Daoy (cell line): ENCODE results near the gene PAN3. TPM values are rescaled to one million over a fixed set of nuclear protein-coding genes. Genes with fewer than 3 reads are reported as not detected.
"Not testable (repeated sequence)": the region's sequence is repeated elsewhere in the genome, so short reads cannot be mapped to it uniquely, and the experiment has no call there.

Experiments used
- DNase-seq: peaks from one replicate; pipeline ENCODE4 v3.0.0-alpha.2; 2015; ENCODE audit warnings: low read depth
- total RNA-seq: library from RNA; depleted of rRNA; stranded (reverse); fragments of >200 nt; shearing (Covaris generic); gene quantifications from 2 replicates; pipeline ENCODE4 v1.2.3, GENCODE V29; 2014; rRNA removed

PAN3 gene, protein sequence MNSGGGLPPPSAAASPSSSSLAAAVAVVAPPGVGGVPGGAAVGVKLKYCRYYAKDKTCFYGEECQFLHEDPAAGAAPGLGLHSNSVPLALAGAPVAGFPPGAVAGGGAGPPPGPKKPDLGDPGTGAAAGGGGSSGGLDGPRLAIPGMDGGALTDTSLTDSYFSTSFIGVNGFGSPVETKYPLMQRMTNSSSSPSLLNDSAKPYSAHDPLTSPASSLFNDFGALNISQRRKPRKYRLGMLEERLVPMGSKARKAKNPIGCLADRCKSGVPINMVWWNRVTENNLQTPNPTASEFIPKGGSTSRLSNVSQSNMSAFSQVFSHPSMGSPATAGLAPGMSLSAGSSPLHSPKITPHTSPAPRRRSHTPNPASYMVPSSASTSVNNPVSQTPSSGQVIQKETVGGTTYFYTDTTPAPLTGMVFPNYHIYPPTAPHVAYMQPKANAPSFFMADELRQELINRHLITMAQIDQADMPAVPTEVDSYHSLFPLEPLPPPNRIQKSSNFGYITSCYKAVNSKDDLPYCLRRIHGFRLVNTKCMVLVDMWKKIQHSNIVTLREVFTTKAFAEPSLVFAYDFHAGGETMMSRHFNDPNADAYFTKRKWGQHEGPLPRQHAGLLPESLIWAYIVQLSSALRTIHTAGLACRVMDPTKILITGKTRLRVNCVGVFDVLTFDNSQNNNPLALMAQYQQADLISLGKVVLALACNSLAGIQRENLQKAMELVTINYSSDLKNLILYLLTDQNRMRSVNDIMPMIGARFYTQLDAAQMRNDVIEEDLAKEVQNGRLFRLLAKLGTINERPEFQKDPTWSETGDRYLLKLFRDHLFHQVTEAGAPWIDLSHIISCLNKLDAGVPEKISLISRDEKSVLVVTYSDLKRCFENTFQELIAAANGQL
- total RNA-seq: 3.6 and 8.2 TPM in 2 replicates

DNA sequence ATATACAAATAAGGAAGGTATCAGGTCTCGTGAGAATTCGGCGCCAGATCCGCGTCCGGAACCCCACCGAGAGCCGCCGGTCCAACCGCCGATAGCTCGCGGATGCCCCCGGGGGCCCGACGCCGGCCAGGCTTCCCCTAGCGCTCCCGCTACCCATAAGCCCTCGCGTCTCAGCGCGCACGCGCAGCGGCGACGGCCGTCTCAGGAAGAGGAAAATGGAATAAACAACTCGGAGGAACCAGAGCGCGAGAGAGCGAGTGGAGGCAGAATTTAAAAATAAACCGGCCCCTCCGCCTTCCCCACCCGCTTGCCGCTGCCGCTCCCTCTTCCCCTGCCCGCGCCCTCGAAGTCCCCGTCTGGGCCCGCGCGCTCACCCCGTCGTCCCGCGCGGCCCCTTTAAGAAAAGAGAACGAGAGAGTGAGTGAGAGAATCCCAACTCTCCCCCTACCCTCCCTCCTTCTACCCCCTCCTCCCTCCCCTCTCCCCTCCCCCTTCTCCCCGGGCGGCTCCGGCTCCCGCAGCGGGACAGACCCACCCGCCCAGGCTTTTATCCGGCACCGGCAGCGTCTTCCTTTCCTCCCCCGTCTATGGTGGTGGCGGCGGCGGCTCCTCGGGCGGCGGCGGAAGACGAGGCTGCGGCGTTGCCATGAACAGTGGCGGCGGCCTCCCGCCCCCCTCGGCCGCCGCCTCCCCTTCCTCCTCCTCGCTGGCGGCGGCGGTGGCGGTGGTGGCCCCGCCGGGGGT is at the start of gene PAN3:
TSS of gene PAN3 (plus strand) at position 534 of the 744 bp plus-strand sequence. CDS start at position 647, 113 bp downstream.
- DNase-seq: peak; percentile 91

DNA sequence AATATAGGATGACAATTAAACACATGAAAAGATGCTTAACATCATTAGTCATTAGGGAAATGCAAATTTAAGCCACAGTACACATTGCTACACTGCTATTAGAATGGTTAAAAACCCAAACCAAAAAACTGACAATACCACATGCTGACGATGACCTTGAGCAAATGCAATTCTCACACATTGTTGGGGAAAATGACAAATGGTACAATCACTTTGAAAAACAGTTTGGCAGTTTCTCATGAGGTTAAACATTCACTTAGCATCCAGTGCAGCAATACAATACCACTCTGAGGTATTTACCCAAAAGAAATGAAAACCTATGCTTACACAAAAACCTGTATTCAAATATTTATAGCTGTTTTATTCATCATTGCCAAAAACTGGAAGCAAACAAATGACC is 49.3 kb upstream of the PAN3 start:
- no peak for DNase-seq

- DNase-seq: no peak
Measured at GRCh38 chr13:28092431-28092830, 45.9 kb upstream of the PAN3 start.

- no peak for DNase-seq
Measured at GRCh38 chr13:28093881-28094280, 44.5 kb upstream of the PAN3 start.

GRCh38 chr13:28094306-28094705 is 44.0 kb upstream of the PAN3 start:
- no peak for DNase-seq

- DNase-seq: peak; percentile 69
Measured at GRCh38 chr13:28097503-28097902, 40.8 kb upstream of the PAN3 start.

DNA sequence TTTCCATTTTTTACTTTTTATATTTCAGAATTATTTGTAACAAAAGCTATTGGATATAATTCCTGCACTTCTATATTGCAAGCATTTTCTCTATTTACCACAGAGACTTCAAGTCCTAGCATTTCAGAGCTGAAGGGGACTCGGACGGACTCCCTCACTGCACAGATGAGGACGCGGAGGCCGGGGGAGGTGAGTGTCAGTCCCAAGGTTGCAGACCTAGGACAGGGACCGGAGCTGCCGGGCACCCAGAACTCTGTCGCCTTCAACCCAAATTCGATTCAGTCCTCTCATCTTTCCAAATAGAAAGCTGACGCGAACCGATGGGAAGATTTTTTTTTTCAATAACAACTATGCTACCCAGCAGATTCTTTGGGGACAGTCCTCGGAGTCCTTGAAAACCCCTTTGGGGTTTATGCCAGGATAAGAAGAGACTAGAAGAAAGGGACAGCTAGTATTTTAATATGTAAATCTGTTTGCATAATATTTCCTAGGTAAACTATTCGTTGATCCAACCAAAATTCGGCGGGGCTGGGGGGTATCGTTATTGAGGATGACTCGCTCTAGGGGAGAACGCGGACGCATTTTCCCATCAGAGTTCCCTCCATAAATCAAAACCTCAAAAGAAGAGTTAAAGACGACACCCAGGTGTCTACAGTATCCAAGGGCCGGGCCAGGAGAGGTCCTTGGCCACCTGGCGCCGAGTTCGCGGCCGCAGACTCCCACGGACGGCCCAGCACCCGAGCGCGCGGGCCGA is 38.8 kb upstream of the PAN3 start:
- DNase-seq: no peak

- peak; percentile 88 for DNase-seq
Measured at GRCh38 chr13:28100150-28101121, 37.9 kb upstream of the PAN3 start, which contains the start of gene FLT3. Gene FLT3, minus strand, starts transcription at chr13:28100576. Its CDS starts 66 bp downstream, at chr13:28100510.

DNA sequence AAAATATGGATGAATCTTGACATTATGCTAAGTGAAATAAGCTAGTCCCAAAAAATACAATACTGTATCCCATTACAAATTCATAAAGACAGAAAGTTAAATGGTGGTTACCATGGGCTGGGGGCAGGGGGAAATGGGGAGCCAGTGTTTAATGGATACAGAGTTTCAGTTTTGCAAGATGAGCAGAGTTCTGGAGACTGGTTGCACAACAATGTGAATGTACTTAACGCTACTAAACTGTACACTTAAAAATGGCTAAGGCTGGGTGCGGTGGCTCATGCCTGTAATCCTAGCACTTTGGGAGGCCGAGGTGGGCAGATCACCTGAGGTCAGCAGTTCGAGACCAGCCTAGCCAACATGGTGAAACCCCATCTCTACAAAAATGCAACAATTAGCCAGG is 36.5 kb upstream of the PAN3 start:
- not testable (repeated sequence) for DNase-seq

DNA sequence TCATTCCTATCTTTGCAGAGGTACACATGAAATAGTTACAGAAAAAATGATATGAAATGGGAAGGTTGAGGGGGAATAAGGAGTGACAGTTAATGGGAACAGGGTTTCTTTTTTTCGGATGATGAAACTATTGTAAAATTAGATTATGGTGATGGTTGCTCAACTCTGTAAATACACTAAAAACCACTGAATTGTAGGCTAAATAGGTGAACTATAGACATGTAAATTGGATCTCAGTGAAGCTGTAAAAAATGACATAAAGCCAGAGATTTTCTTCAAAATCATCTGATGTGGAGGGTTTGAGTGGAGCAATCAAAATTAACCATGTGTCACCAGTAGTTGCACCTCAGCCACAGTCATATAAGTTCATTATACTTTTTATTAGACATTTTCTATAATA is 31.4 kb upstream of the PAN3 start:
- DNase-seq: no peak

DNA sequence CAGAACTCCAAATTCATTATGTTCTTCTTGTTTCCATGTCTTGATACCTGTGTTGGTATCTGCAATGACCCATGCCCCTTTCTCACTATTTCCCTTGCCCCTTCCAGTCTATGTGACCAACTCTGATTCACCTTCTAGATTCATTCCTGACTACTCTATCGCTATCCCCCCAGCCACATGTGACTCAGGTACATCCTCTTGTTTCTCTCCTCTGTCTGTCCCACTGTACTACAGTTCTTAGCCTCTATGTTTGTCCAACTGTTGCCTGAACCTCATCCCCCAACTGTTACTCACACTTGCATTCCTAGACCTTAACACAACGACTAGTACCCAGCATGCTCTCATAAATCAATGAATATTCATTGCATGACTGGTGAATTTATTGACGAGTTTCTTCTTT is 27.9 kb upstream of the PAN3 start:
- DNase-seq: no peak

GRCh38 chr13:28116736-28117135 is 21.6 kb upstream of the PAN3 start:
- DNase-seq: no peak

DNA sequence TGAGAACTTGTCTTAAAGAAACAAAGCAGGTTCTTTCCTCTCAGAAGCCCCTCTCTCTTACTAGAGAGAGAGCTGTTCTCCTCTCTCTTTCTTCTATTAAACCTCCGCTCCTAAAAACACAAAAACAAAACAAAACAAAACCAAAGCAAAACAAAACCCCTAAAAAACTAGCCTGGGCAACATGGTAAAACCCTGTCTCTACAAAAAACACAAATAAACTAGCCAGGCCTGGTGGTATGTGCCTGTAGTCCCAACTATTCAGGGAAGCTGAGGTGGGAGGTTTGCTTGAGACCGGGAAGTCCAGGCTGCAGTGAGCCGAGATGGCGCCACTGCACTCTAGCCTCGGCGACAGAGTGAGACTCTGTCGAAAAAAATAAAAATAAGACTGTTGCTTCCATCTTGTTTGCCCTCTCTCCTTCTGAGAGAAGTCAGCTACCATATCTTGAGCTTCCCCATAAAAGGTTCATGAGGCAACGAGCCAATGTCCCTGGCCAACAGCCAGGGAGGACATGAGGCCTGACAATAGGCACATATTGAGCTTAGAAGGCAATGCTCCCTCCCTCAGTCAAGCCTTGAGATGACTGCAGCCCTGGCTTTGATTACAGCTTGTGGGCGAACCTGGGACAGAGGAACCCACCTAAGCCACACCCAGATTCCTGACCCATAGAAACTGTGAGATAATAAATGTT is 20.5 kb upstream of the PAN3 start:
- DNase-seq: peak; percentile 18

GRCh38 chr13:28120317-28120716 is 18.0 kb upstream of the PAN3 start:
- no peak for DNase-seq

- DNase-seq: no peak
Measured at GRCh38 chr13:28121224-28121623, 17.1 kb upstream of the PAN3 start.

- DNase-seq: no peak
Measured at GRCh38 chr13:28128030-28128429, 10.3 kb upstream of the PAN3 start.

DNA sequence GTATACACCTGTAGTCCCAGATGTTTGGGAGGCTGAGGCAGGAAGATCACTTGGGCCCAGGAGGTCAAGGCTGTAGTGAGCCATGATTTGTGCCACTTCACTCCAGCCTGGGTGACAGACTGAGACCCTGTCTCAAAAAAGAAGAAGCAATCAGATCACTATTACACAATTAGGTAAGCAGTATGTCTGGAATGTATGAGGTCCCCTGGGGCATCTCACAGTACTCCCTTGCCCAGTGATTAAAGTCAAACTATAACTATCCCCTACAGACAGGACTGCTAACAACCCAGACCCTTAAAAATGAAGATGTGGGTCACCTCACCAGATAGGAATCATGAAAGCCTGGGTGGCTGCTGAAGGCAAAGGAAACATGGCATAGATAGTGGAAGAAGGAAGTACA is 9.4 kb upstream of the PAN3 start:
- DNase-seq: no peak

DNA sequence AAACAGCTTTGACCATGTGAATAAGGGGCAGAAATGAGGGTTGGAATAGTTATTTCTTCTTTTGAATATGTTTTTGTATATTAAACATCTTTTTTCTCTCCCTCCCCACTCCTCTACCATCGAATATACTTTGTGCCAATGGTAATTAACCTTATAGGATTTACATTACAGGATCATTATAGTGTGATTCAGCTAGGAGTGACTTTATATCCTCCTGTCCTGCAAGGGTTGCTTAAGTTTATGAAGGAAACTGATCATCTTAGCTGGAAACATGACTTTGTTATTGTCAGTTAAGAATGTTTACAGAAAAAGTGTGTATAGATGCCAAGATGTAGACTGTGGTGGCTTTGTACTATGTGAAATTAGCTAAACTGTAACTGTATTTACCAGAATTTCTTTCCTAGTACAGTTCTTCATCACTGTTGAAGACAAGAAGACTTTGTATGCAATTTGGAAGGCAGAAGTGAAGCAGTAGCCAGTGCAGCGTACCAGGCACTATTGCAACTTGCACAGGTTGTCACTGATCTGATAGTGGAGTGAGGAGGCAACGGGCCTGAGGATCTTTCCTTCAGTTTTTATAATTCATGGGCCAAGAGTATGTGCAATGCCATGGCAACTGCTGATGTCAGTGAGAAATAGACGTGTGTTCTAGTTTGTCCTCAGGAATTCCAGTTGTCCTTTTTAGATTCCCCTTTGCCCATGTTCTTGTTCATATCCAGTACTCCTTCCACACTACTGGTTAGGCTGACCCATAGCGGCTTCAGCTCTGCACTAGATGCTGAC is 8.2 kb upstream of the PAN3 start:
- no peak for DNase-seq

DNA sequence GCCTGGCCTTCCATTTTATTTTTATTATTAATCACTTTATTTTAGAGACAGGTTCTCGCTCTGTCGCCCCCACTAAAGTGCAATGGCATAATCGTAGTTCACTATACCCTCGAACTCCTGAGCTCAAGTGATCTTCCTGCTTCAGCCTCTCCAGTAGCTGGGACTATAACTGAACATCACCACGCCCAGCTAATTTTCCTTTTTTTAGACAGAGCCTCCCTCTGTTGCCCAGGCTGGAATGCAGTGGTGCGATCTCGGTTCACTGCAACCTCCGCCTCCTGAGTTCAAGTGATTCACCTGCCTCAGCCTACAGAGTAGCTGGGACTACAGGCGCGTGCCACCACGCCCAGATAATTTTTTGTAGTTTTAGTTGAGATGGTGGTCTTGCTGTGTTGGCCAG is 6.7 kb upstream of the PAN3 start:
- no peak for DNase-seq
